Stimulated activated CD8-positive, alpha-beta memory T cell treated with anti-CD3 and anti-CD28 coated beads, Interleukin-12 subunit alpha, Interleukin-12 subunit beta, amount 100 ng/mL, for 24 hours (primary cell): ENCODE measurements around the gene MCAT.
"Not testable (repeated sequence)": the region's sequence is repeated elsewhere in the genome, so short reads cannot be mapped to it uniquely, and the experiment has no call there.

ENCODE experiments used
- DNase-seq: peaks from one replicate; pipeline ENCODE4 v3.0.0-alpha.2; 2020; ENCODE audit errors: extremely low read depth

The MCAT gene

GRCh38 chr22:43126501-43127165 is 16.6 kb downstream of the MCAT start:
- DNase-seq = no peak

- no peak for DNase-seq
These were observed 24.2 kb downstream of the MCAT start for GRCh38 chr22:43118953-43119458.

GRCh38 chr22:43118024-43118849 is 25.0 kb downstream of the MCAT start:
- DNase-seq = no peak

- no peak for DNase-seq
These were observed 26.3 kb downstream of the MCAT start for GRCh38 chr22:43116932-43117331.

GRCh38 chr22:43114958-43115357 is 28.2 kb downstream of the MCAT start:
- DNase-seq = no peak

- no peak for DNase-seq
These were observed 29.5 kb downstream of the MCAT start for GRCh38 chr22:43113526-43114251.

GRCh38 chr22:43110927-43111623 is 32.1 kb downstream of the MCAT start:
- no peak for DNase-seq

GRCh38 chr22:43110444-43110926 is 32.7 kb downstream of the MCAT start, which contains the start of gene BIK:
TSS of gene BIK (plus strand) at chr22:43110750. CDS start at chr22:43124023, 13,273 bp downstream.
- DNase-seq = no peak

GRCh38 chr22:43109921-43110443 is 33.2 kb downstream of the MCAT start:
- no peak for DNase-seq

GRCh38 chr22:43109511-43109910 is 33.7 kb downstream of the MCAT start:
- DNase-seq = no peak

GRCh38 chr22:43106302-43106701 is 36.9 kb downstream of the MCAT start:
- DNase-seq = no peak

- not testable (repeated sequence) for DNase-seq
These were observed 38.2 kb downstream of the MCAT start for GRCh38 chr22:43104950-43105349.

GRCh38 chr22:43104056-43104625 is 39.1 kb downstream of the MCAT start:
- not testable (repeated sequence) for DNase-seq

- no peak for DNase-seq
These were observed 41.9 kb downstream of the MCAT start for GRCh38 chr22:43101306-43101705.

- no peak for DNase-seq
These were observed 43.0 kb downstream of the MCAT start for GRCh38 chr22:43100225-43100624.

GRCh38 chr22:43099095-43099494 is 44.1 kb downstream of the MCAT start:
- no peak for DNase-seq

- no peak for DNase-seq
These were observed 44.8 kb downstream of the MCAT start for GRCh38 chr22:43098356-43098755.

GRCh38 chr22:43096420-43096819 is 46.8 kb downstream of the MCAT start:
- no peak for DNase-seq

GRCh38 chr22:43094551-43094950 is 48.6 kb downstream of the MCAT start:
- DNase-seq = no peak

GRCh38 chr22:43094085-43094484 is 49.1 kb downstream of the MCAT start:
- DNase-seq = no peak

- no peak for DNase-seq
These were observed 51.1 kb downstream of the MCAT start for GRCh38 chr22:43092085-43092484.
